HepG2 (cell line): ENCODE measurements around the gene DPH2. TPM values are rescaled to one million over a fixed set of nuclear protein-coding genes. Genes with fewer than 3 reads are reported as not detected.

Source experiments
- AHR ChIP-seq: IDR thresholded peaks from 2 replicates; pipeline ENCODE4 v1.6.1; 2018; ENCODE audit warnings: missing genetic modification reagents, missing compliant biosample characterization
- CHD2 ChIP-seq: IDR thresholded peaks from 2 replicates; pipeline ENCODE4 v1.6.1; 2011; ENCODE audit warnings: low read depth, low read length, improper control_type of control experiment
- EED ChIP-seq: sonication (generic); formaldehyde crosslinking; IDR thresholded peaks from 2 replicates; pipeline ENCODE4 v1.5.0; 2020; ENCODE audit warnings: mild to moderate bottlenecking, missing genetic modification reagents
- RARA ChIP-seq: IDR thresholded peaks from 2 replicates; pipeline ENCODE4 v1.6.1; 2016; ENCODE audit warnings: missing genetic modification reagents, missing compliant biosample characterization
- ZNF256 ChIP-seq: sonication (generic); formaldehyde crosslinking; conservative IDR thresholded peaks from 2 replicates; pipeline ENCODE4 v1.4.0; 2020; ENCODE audit warnings: missing genetic modification reagents
- ZNF329 ChIP-seq: sonication (generic); formaldehyde crosslinking; IDR thresholded peaks from 2 replicates; pipeline ENCODE4 v1.9.0; 2021; ENCODE audit warnings: low read depth, mild to moderate bottlenecking, missing genetic modification reagents
- ZNF552 ChIP-seq: sonication (generic); formaldehyde crosslinking; IDR thresholded peaks from 2 replicates; pipeline ENCODE4 v1.9.0; 2022; ENCODE audit warnings: missing genetic modification reagents, mild to moderate bottlenecking, borderline replicate concordance
- ZNF614 ChIP-seq: IDR thresholded peaks from 2 replicates; pipeline ENCODE4 v1.6.1; 2018; ENCODE audit warnings: missing biosample characterization, missing genetic modification reagents, inconsistent platforms, borderline replicate concordance
- polyA plus RNA-seq, 8 experiments: library from polyadenylated mRNA; depleted of rRNA in 3 of 8; stranded (reverse) in 7 of 8; unstranded in 1 of 8; fragments of >200 nt; fragmentation: Illumina TruSeq in 4 of 8; extraction: Trizol in 4 of 8; gene quantifications; 2 replicates each; pipeline versions ENCODE4 v1.2.1 to v1.2.3, GENCODE V29; 2011 to 2016; ENCODE audit warnings: low read depth in 4 of 8, missing spikeins in 1 of 8, mixed read lengths in 1 of 8; ENCODE audit not compliant: insufficient read depth in 1 of 8
- total RNA-seq, 5 experiments: library from RNA; depleted of rRNA; stranded (reverse); fragments of >200 nt; fragmentation: Illumina TruSeq; extraction: Trizol; gene quantifications; 2 replicates each; pipeline ENCODE4 v1.2.3, GENCODE V29; 2016; ENCODE audit warnings: low read depth in 1 of 5
- TF ChIP-seq, protein P1 (sequence below): sonication (generic); formaldehyde crosslinking; IDR thresholded peaks from 2 replicates; pipeline ENCODE4 v1.5.0; 2020; ENCODE audit warnings: missing genetic modification reagents
- TF ChIP-seq, protein P2 (sequence below): sonication (generic); formaldehyde crosslinking; IDR thresholded peaks from 2 replicates; pipeline ENCODE4 v1.5.1; 2020; ENCODE audit warnings: missing genetic modification reagents, mild to moderate bottlenecking, borderline replicate concordance
- TF ChIP-seq, protein P3 (sequence below): sonication (generic); formaldehyde crosslinking; IDR thresholded peaks from 2 replicates; pipeline ENCODE4 v1.8.1; 2023; ENCODE audit warnings: mild to moderate bottlenecking, moderate library complexity, missing genetic modification reagents
- TF ChIP-seq, protein P4 (sequence below): sonication (generic); formaldehyde crosslinking; IDR thresholded peaks from 2 replicates; pipeline ENCODE4 v1.4.0; 2020; ENCODE audit warnings: missing genetic modification reagents
- TF ChIP-seq, protein P5 (sequence below): sonication (generic); formaldehyde crosslinking; IDR thresholded peaks from 2 replicates; pipeline ENCODE4 v1.4.0; 2020; ENCODE audit warnings: missing genetic modification reagents, borderline replicate concordance
- TF ChIP-seq, protein P6 (sequence below): sonication (generic); formaldehyde crosslinking; IDR thresholded peaks from 2 replicates; pipeline ENCODE4 v1.4.0; 2020; ENCODE audit warnings: low read depth, mild to moderate bottlenecking, missing genetic modification reagents

Gene DPH2
- total and polyA plus RNA-seq, 2 of the 13 experiments (the other 11 are each of a cell fraction or from before 2014, with no cell fraction given): 32.2 to 38.3 TPM

DNA sequence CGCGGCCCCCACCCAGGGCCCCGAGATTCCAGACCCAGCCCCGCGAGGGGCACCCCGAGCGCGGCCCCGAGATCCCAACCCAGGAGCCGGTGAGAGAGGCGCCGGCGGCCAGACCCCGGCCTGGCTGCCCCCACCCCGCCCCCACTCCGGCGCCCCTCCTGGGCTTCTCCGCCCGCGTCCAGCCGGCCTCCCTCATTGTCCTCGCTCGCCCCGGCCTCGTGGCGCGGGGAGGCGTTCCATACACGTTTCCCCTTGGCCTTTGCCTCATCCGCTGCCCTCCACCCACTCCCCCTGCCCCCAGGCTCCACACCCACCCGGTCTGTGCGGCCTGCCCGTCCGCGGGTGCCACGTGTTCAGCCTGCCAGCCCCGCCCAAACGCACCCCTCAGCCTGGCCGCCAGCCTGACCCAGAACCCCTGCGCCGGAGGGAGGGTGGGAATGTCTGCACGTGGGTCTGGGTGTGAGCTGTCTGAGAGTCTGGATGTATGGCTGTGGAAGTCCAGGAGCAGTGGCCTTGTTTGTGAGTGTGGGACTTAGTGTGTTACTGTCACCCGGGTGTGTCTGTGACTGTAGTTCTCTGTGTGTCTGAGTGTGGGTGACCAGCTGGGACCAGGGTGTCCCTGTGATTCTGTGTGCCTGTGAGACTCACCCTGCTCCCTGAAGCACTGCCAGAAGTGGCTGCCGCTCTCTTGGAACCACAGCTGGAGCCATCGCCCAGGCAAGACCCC lies 9.9 kb downstream of the DPH2 start (continued):
- TF ChIP-seq, protein P1, sequence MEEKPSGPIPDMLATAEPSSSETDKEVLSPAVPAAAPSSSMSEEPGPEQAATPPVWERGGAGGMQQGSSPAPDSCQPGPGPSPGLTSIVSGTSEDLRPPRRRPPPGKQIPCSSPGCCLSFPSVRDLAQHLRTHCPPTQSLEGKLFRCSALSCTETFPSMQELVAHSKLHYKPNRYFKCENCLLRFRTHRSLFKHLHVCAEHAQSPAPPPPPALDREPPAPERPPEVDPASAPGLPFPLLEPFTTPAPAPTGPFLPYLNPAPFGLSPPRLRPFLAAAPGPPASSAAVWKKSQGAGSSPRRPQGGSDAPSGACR: no peak
- TF ChIP-seq, protein P2, sequence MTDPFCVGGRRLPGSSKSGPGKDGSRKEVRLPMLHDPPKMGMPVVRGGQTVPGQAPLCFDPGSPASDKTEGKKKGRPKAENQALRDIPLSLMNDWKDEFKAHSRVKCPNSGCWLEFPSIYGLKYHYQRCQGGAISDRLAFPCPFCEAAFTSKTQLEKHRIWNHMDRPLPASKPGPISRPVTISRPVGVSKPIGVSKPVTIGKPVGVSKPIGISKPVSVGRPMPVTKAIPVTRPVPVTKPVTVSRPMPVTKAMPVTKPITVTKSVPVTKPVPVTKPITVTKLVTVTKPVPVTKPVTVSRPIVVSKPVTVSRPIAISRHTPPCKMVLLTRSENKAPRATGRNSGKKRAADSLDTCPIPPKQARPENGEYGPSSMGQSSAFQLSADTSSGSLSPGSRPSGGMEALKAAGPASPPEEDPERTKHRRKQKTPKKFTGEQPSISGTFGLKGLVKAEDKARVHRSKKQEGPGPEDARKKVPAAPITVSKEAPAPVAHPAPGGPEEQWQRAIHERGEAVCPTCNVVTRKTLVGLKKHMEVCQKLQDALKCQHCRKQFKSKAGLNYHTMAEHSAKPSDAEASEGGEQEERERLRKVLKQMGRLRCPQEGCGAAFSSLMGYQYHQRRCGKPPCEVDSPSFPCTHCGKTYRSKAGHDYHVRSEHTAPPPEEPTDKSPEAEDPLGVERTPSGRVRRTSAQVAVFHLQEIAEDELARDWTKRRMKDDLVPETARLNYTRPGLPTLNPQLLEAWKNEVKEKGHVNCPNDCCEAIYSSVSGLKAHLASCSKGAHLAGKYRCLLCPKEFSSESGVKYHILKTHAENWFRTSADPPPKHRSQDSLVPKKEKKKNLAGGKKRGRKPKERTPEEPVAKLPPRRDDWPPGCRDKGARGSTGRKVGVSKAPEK (CRISPR knock-in tag): no peak
- TF ChIP-seq, protein P3, sequence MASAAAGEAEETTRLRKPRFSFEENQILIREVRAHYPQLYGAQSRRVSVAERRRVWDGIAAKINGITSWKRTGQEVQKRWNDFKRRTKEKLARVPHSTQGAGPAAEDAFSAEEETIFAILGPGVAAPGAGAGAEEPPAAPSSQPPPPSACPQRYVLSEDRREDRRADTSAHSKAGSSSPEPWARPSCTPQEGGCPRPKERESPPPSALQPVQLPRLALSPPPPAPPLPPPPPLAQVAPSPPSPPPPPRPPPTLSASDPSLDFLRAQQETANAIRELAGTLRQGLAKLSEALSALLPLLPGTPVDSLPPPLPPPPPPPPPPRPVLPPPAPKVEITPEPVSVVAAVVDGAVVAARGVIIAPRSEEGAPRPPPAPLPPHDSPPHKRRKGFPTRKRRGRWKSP (CRISPR knock-in tag): no peak
- TF ChIP-seq, protein P4, sequence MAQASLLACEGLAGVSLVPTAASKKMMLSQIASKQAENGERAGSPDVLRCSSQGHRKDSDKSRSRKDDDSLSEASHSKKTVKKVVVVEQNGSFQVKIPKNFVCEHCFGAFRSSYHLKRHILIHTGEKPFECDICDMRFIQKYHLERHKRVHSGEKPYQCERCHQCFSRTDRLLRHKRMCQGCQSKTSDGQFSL: no peak
- TF ChIP-seq, protein P5, sequence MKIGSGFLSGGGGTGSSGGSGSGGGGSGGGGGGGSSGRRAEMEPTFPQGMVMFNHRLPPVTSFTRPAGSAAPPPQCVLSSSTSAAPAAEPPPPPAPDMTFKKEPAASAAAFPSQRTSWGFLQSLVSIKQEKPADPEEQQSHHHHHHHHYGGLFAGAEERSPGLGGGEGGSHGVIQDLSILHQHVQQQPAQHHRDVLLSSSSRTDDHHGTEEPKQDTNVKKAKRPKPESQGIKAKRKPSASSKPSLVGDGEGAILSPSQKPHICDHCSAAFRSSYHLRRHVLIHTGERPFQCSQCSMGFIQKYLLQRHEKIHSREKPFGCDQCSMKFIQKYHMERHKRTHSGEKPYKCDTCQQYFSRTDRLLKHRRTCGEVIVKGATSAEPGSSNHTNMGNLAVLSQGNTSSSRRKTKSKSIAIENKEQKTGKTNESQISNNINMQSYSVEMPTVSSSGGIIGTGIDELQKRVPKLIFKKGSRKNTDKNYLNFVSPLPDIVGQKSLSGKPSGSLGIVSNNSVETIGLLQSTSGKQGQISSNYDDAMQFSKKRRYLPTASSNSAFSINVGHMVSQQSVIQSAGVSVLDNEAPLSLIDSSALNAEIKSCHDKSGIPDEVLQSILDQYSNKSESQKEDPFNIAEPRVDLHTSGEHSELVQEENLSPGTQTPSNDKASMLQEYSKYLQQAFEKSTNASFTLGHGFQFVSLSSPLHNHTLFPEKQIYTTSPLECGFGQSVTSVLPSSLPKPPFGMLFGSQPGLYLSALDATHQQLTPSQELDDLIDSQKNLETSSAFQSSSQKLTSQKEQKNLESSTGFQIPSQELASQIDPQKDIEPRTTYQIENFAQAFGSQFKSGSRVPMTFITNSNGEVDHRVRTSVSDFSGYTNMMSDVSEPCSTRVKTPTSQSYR (CRISPR knock-in tag): peak; percentile 75
- TF ChIP-seq RARA (CRISPR knock-in tag): peak; percentile 49; the same call in 1 of the 2 replicates
- no peak for TF ChIP-seq ZNF614 (CRISPR knock-in tag)
- TF ChIP-seq ZNF329 (CRISPR knock-in tag): no peak
- no peak for TF ChIP-seq AHR
- no peak for TF ChIP-seq CHD2
- TF ChIP-seq ZNF256 (CRISPR knock-in tag): no peak
- no peak for TF ChIP-seq EED
- TF ChIP-seq, protein P6, sequence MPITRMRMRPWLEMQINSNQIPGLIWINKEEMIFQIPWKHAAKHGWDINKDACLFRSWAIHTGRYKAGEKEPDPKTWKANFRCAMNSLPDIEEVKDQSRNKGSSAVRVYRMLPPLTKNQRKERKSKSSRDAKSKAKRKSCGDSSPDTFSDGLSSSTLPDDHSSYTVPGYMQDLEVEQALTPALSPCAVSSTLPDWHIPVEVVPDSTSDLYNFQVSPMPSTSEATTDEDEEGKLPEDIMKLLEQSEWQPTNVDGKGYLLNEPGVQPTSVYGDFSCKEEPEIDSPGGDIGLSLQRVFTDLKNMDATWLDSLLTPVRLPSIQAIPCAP (CRISPR knock-in tag): no peak
- TF ChIP-seq ZNF552: no peak
